Suprapubic skin (tissue), 4 donors: Measurements from ENCODE around the gene ZNF17. TPM values are rescaled to one million over a fixed set of nuclear protein-coding genes. Genes with fewer than 3 reads are reported as not detected.

Source experiments
- DNase-seq, 2 donors: peaks; one replicate each; pipeline ENCODE4 v3.0.0-alpha.2; 2019; ENCODE audit warnings: low spot score in 2 of 2
- H3K27ac ChIP-seq: fragments of 200-600 bp; sonication (generic); one replicate; pipeline ENCODE4 v1.5.1; 2019
- H3K27me3 ChIP-seq: fragments of 200-600 bp; sonication (generic); one replicate; pipeline ENCODE4 v1.5.1; 2019
- H3K36me3 ChIP-seq: fragments of 200-600 bp; sonication (generic); one replicate; pipeline ENCODE4 v1.5.1; 2019
- H3K4me1 ChIP-seq: fragments of 200-600 bp; sonication (generic); one replicate; pipeline ENCODE4 v1.5.1; 2019
- H3K4me3 ChIP-seq: fragments of 200-600 bp; sonication (generic); one replicate; pipeline ENCODE4 v1.5.1; 2019; ENCODE audit warnings: mild to moderate bottlenecking
- H3K9me3 ChIP-seq: fragments of 200-600 bp; sonication (generic); one replicate; pipeline ENCODE4 v1.5.1; 2019
- CTCF ChIP-seq, 2 donors: fragments of 200-600 bp in 1 of 2; fragments of 450-650 bp in 1 of 2; sonication (generic) in 1 of 2; IDR thresholded peaks; one replicate each; pipeline ENCODE4 v1.5.1; 2016 to 2019; ENCODE audit warnings: antibody characterized with exemption in 2 of 2, mild to moderate bottlenecking in 1 of 2, moderate library complexity in 1 of 2
- EP300 ChIP-seq: sonication (generic); formaldehyde crosslinking; IDR thresholded peaks from one replicate; pipeline ENCODE4 v1.6.1; 2017; ENCODE audit warnings: antibody characterized with exemption
- POLR2A ChIP-seq, 2 donors: fragments of 450-650 bp; IDR thresholded peaks; one replicate each; pipeline ENCODE4 v1.6.1; 2017; ENCODE audit warnings: antibody characterized with exemption in 2 of 2, mild to moderate bottlenecking in 2 of 2, moderate library complexity in 2 of 2
- POLR2AphosphoS5 ChIP-seq, 3 donors: sonication (generic); formaldehyde crosslinking; IDR thresholded peaks; one replicate each; pipeline ENCODE4 v1.6.1; 2017; ENCODE audit warnings: antibody characterized with exemption in 3 of 3
- WGBS: methylation state at CpG from one replicate; pipeline ENCODE4 v1.1.5; 2018; 5-methylcytosine and 5-hydroxymethylcytosine counted together
- total RNA-seq, 4 donors: library from RNA; depleted of rRNA; stranded (reverse); fragments of >200 nt; gene quantifications; one replicate each; pipeline ENCODE4 v1.1.0, GENCODE V29; 2016

The ZNF17 gene
- total RNA-seq, result 10 to 100 TPM; 10.2 to 23.8 (median 15.2) TPM

GRCh38 chr19:57410877-57411671 is at the start of gene ZNF17:
Gene ZNF17, plus strand, starts transcription at chr19:57411161. Its CDS starts 2,455 bp downstream, at chr19:57413616.
- WGBS, result under 1% methylated on average over 37 of the region's 55 CpGs
- Histone ChIP-seq H3K4me3 (peak within 1 kb of the TSS; percentile 94), H3K4me1 (peaks cover 17% of the 10 kb centered on the region), H3K9me3 (no peaks in the 10 kb centered on the region), H3K36me3 (peaks cover 23% of the 10 kb centered on the region), H3K27ac (peak within 1 kb of the TSS; percentile 69), H3K27me3 (no peaks in the 10 kb centered on the region)
- DNase-seq, result peak; percentile 95 to 97
- no peak for TF ChIP-seq POLR2AphosphoS5 (IDR thresholded peaks at IDR 0.05)
- TF ChIP-seq EP300, result no peak
- no peak for TF ChIP-seq POLR2A (IDR thresholded peaks at IDR 0.05)
- TF ChIP-seq CTCF (IDR thresholded peaks at IDR 0.05), result no peak

DNA sequence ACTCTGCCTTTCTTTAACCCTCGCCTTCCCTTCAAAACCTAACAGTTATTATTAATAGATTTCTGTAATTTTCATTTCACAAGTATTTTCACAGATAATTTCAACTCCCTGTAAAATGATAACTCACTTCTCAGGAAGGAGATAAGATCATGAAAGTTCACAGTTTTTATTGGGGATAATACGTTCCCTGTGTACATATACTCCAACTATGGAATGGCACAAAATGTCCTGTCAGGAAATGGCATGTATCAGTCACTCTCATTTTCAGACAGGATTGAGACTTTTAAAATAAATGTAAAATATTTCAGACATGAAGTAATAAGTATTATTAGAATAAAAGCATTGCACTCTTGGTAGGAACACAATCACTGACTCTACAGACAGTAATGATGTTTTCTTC is 48.5 kb upstream of the ZNF17 start:
- Histone ChIP-seq H3K36me3 (peaks cover 13% of the 10 kb centered on the region), H3K27ac (peak overlapping the region; percentile 87), H3K4me3 (peak overlapping the region; percentile 67), H3K27me3 (no peaks in the 10 kb centered on the region), H3K9me3 (no peaks in the 10 kb centered on the region), H3K4me1 (peaks cover 18% of the 10 kb centered on the region)
- DNase-seq, result no peak
- WGBS, result 73% methylated on average over 2 of the region's 2 CpGs
- TF ChIP-seq CTCF (IDR thresholded peaks at IDR 0.05), result no peak
- TF ChIP-seq POLR2AphosphoS5 (IDR thresholded peaks at IDR 0.05), result no peak
- TF ChIP-seq POLR2A (IDR thresholded peaks at IDR 0.05), result no peak
- TF ChIP-seq EP300, result no peak

GRCh38 chr19:57362997-57363687 is 47.8 kb upstream of the ZNF17 start, which contains the start of the genes TRAPPC2B and ZNF547:
Gene TRAPPC2B, plus strand, starts transcription at chr19:57363551. Its CDS starts 1,283 bp downstream, at chr19:57364834.
Gene ZNF547, plus strand, starts transcription at chr19:57363551. Its CDS starts 5,005 bp downstream, at chr19:57368556.
- H3K4me3 ChIP-seq, result peak within 1 kb of the TSS; percentile 67
- peak; percentile 99 for DNase-seq
- 1% methylated on average over 42 of the region's 47 CpGs for whole genome bisulfite sequencing
- H3K9me3 ChIP-seq, result no peaks in the 10 kb centered on the region
- peak; percentile 11 to 97 (median 76) for TF ChIP-seq POLR2AphosphoS5 (IDR thresholded peaks at IDR 0.05)
- peak; percentile 71 for TF ChIP-seq EP300
- TF ChIP-seq POLR2A (IDR thresholded peaks at IDR 0.05), result peak in 1 of 2 donors; percentile 66
- TF ChIP-seq CTCF (IDR thresholded peaks at IDR 0.05), result no peak
- peaks cover 6% of the 10 kb centered on the region for H3K36me3 ChIP-seq
- peak within 1 kb of the TSS; percentile 87 for H3K27ac ChIP-seq
- peaks cover 18% of the 10 kb centered on the region for H3K4me1 ChIP-seq
- no peaks in the 10 kb centered on the region for H3K27me3 ChIP-seq

DNA sequence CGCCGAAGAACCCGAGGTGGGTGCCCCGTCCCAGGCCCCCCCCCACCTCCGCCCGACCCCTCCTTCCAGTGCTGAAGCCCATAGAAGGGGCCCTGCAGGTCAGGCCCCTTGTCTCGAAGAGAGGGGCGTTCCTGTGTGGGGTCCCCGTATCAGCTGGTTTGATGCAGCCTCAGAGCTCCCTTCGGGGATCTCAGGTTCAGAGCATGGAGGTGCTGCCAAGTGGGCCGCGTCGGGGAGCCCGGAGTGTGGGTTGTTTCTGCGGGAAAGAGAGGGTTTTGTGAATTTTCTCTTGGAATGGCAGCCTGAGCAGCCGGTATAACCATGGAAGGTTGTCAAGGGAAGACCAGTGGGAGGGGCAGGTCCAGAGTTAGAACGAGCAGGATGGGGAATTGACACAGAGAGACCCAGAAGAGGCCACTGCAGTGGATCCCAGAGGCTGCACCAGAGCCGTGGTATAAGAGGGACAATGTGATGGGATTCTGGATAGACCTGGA is 47.2 kb upstream of the ZNF17 start:
- DNase-seq, result no peak
- Histone ChIP-seq H3K36me3 (peaks cover under 1% of the 10 kb centered on the region), H3K27ac (peak overlapping the region; percentile 87), H3K4me3 (peak overlapping the region; percentile 67), H3K9me3 (no peaks in the 10 kb centered on the region), H3K27me3 (no peaks in the 10 kb centered on the region), H3K4me1 (peaks cover 18% of the 10 kb centered on the region)
- no peak for TF ChIP-seq POLR2AphosphoS5 (IDR thresholded peaks at IDR 0.05)
- no peak for TF ChIP-seq POLR2A (IDR thresholded peaks at IDR 0.05)
- TF ChIP-seq CTCF (IDR thresholded peaks at IDR 0.05), result no peak
- no peak for TF ChIP-seq EP300
- WGBS, result 6% methylated on average over 5 of the region's 18 CpGs

DNA sequence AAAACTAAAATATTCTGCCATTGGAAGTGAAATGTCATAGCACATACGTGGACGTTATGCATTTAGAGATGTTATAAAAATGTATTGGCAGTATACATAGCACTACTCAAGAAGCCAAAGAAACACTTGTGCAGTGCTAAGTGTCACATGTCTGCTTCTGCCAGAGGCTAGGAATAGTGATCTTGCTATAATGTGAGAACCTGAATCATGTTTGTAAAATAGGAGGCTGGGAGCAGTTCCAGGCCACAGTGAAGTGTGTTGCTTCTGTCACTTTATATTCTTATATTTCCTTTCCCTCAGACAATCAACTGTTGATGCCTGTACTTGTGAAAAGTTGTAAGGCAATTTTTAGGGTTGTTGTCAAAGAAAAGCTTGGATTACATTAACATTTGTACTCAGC is 44.2 kb upstream of the ZNF17 start:
- WGBS, result 88% methylated on average over 2 of the region's 2 CpGs
- H3K36me3 ChIP-seq, result peaks cover 3% of the 10 kb centered on the region

More for the DNA sequence above, 44.2 kb upstream of the ZNF17 start:
- Histone ChIP-seq H3K9me3 (no peaks in the 10 kb centered on the region), H3K4me1 (peaks cover 15% of the 10 kb centered on the region), H3K27ac (no peak overlapping the region), H3K27me3 (no peaks in the 10 kb centered on the region), H3K4me3 (no peak overlapping the region)
- TF ChIP-seq POLR2A (IDR thresholded peaks at IDR 0.05) (no peak), POLR2AphosphoS5 (IDR thresholded peaks at IDR 0.05) (no peak)
- no peak for DNase-seq
